GM11168 (cell line): Measurements from ENCODE around the gene TSPAN5.

Experiments
- in situ Hi-C: fragments of 300-500 bp; cut with MboI; formaldehyde crosslinking; loops from one replicate; pipeline ENCODE4 v1.12.0; 2022; ENCODE audit warnings: low sequenced_read_pairs; ENCODE audit not compliant: unreplicated experiment

TSPAN5 gene

GRCh38 chr4:98527534-98528269 is 130.7 kb downstream of the TSPAN5 start:
- in situ Hi-C loops = no loop called here

GRCh38 chr4:98524230-98524629 is 134.2 kb downstream of the TSPAN5 start:
- in situ Hi-C loops = no loop called here

GRCh38 chr4:98522636-98523395 is 135.6 kb downstream of the TSPAN5 start:
- in situ Hi-C loops = no loop called here

GRCh38 chr4:98522062-98522461 is 136.3 kb downstream of the TSPAN5 start:
- in situ Hi-C loops = no loop called here

- in situ Hi-C loops = no loop called here
Observed at GRCh38 chr4:98521486-98521885, 136.9 kb downstream of the TSPAN5 start.

GRCh38 chr4:98519268-98519977 is 139.0 kb downstream of the TSPAN5 start:
- in situ Hi-C loops = no loop called here

- in situ Hi-C loops = no loop called here
Observed at GRCh38 chr4:98518559-98519267, 139.7 kb downstream of the TSPAN5 start.

GRCh38 chr4:98517218-98518021 is 141.0 kb downstream of the TSPAN5 start:
- in situ Hi-C loops = no loop called here

GRCh38 chr4:98516441-98517217 is 141.8 kb downstream of the TSPAN5 start:
- in situ Hi-C loops = no loop called here

- in situ Hi-C loops = no loop called here
Observed at GRCh38 chr4:98516042-98516440, 142.4 kb downstream of the TSPAN5 start.

GRCh38 chr4:98515470-98515809 is 143.0 kb downstream of the TSPAN5 start:
- in situ Hi-C loops = no loop called here

- in situ Hi-C loops = no loop called here
Observed at GRCh38 chr4:98514741-98515469, 143.5 kb downstream of the TSPAN5 start.

GRCh38 chr4:98512918-98513317 is 145.5 kb downstream of the TSPAN5 start:
- in situ Hi-C loops = no loop called here

- in situ Hi-C loops = no loop called here
Observed at GRCh38 chr4:98510757-98511517, 147.5 kb downstream of the TSPAN5 start.

GRCh38 chr4:98510340-98510739 is 148.1 kb downstream of the TSPAN5 start:
- in situ Hi-C loops = no loop called here

GRCh38 chr4:98509721-98510120 is 148.7 kb downstream of the TSPAN5 start:
- in situ Hi-C loops = no loop called here

GRCh38 chr4:98508829-98509598 is 149.4 kb downstream of the TSPAN5 start:
- in situ Hi-C loops = no loop called here
